Activated CD8-positive, alpha-beta memory T cell treated with anti-CD3 and anti-CD28 coated beads, Interleukin-2, amount 10 ng/mL, durations not matched to agents 7 days and 5 days (primary cell): ENCODE data around the gene SLC37A1. TPM values are rescaled to one million over a fixed set of nuclear protein-coding genes. Genes with fewer than 3 reads are reported as not detected.
"Not testable (repeated sequence)": the region's sequence is repeated elsewhere in the genome, so short reads cannot be mapped to it uniquely, and the experiment has no call there.

Source experiments
- ATAC-seq: fragments of 150-1000 bp; cut with Tn5 transposase; one replicate; pipeline ENCODE4 v1.10.0; 2021; ENCODE audit warnings: moderate library complexity
- CTCF ChIA-PET: fragments of 350-600 bp; sonication (Branson Sonifier 250); formaldehyde crosslinking; loops from one replicate; lab custom pipeline; 2021; ENCODE audit warnings: antibody characterized with exemption; lab: Charles Lee
- DNase-seq: peaks from one replicate; pipeline ENCODE4 v3.0.0-alpha.2; 2020
- H3K27ac Mint-ChIP-seq: one replicate; pipeline ENCODE4 v1.8.0; 2021; ENCODE audit warnings: mild to moderate bottlenecking, mixed read lengths
- H3K27me3 Mint-ChIP-seq: one replicate; pipeline ENCODE4 v1.8.0; 2021; ENCODE audit warnings: mixed read lengths
- H3K36me3 Mint-ChIP-seq: one replicate; pipeline ENCODE4 v1.8.0; 2021; ENCODE audit warnings: mild to moderate bottlenecking, mixed read lengths
- H3K4me1 Mint-ChIP-seq: one replicate; pipeline ENCODE4 v1.8.0; 2021; ENCODE audit warnings: mixed read lengths
- H3K4me3 Mint-ChIP-seq: one replicate; pipeline ENCODE4 v1.8.0; 2021; ENCODE audit warnings: mild to moderate bottlenecking, moderate library complexity, mixed read lengths
- H3K9me3 Mint-ChIP-seq: one replicate; pipeline ENCODE4 v1.8.0; 2022; ENCODE audit warnings: low read depth, mixed read lengths
- total RNA-seq, 2 experiments: library from RNA; stranded (reverse); gene quantifications; one replicate each; pipeline ENCODE4 v1.2.3, GENCODE V29; 2021

The SLC37A1 gene
- total RNA-seq = 10 to 100 TPM; 14.0 to 14.8 TPM

DNA sequence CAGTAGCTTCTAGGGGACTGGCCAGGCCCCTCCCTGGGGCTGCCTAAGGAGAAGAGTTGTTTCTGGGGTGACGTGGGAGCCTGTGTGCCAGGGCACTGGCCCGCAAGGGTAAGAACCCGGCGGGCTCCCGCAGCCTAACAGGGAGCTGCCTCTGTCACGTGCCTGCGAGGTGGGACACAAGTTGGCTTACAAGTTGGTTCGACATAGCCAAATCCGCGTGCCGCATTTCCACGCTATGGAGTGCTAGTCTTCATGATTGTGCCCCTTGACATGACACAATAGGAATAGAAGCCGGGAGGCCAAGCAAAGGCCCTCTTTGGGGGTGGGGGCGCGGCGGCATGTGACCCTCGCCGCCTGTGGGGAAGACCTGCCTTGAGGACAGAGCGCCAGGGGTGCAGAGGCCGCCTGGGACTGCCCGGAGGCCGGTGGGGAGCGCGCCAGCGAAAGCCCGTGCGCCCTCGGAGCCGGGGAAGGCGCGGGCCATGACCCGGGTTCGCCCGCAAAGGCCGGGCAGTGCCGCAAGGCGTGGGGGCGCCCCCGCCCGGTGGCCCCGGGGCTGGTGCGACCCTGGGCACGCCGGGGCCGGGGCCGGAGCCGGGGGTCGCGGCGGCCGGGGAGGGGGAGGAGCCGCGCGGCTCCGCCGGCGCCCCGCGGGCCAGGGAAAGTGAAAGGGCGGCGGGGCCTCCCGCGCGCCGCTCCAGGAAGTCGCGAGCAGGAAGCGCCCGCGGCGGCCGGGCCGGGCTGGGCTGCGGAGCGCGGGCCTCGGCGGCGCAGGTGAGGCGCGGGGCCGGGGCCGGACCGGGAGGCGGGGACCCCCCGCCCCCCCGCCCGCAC lies at the start of gene SLC37A1:
Gene SLC37A1, plus strand, starts transcription at position 702 of the 834 bp plus-strand sequence. CDS start 4,603 bp downstream, outside the sequence.
- Mint-ChIP-seq H3K4me3 (peak within 1 kb of the TSS; percentile 72), H3K27me3 (peaks cover 22% of the 10 kb centered on the region), H3K36me3 (peaks cover 1% of the 10 kb centered on the region), H3K27ac (peak within 1 kb of the TSS; percentile 69), H3K4me1 (peaks cover 17% of the 10 kb centered on the region), H3K9me3 (no peaks in the 10 kb centered on the region)
- ATAC-seq = peak; percentile 86
- DNase-seq = peak; percentile 53
- CTCF ChIA-PET = interaction anchor here (0.7 to 2.7 kb wide), 6 partner anchors 10 to 46 kb away, joined by 3 to 15 read pairs (median 6); no protein-coding TSS in a partner anchor

DNA sequence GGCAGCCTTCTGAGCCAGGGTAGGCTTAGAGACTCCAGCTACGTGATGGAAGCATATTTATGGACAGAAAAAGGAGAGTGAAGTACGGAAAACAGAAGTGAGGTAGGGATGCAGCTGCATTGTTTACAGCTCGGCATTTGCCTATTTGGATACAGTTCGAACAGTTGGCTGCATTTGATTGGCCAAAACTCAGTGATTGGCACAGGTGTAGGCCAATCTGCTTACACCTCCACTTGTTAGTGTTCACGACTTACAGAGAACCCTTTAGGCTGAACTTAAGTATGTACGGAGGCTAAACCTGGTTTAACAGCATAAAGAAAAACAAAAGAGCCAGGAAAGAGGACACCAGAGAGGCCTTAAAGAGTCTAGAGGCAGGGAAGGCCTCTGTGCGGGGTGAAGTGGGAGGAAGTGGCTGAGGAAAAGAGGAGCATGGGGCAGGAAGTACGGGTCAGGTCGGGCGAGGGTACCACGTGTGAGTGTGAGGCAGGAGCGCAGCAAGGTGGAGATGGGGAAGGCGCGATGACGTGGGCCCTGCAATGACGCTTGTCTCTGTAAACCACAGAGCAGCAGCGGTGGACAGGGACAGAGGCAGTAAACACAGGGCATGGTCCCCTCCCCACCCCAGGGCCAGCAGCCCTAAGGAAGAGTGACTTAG lies 49.7 kb upstream of the SLC37A1 start:
- Mint-ChIP-seq H3K9me3 (no peaks in the 10 kb centered on the region), H3K27ac (peak overlapping the region; percentile 77), H3K27me3 (peaks cover 4% of the 10 kb centered on the region), H3K36me3 (no peaks in the 10 kb centered on the region), H3K4me3 (peak overlapping the region; percentile 3), H3K4me1 (peaks cover 50% of the 10 kb centered on the region)
- DNase-seq (peak; percentile 84), ATAC-seq (peak; percentile 90)
- CTCF ChIA-PET = interaction anchor here (1.7 kb wide), 1 partner anchor 129 kb away, joined by 4 read pairs; no protein-coding TSS in a partner anchor

DNA sequence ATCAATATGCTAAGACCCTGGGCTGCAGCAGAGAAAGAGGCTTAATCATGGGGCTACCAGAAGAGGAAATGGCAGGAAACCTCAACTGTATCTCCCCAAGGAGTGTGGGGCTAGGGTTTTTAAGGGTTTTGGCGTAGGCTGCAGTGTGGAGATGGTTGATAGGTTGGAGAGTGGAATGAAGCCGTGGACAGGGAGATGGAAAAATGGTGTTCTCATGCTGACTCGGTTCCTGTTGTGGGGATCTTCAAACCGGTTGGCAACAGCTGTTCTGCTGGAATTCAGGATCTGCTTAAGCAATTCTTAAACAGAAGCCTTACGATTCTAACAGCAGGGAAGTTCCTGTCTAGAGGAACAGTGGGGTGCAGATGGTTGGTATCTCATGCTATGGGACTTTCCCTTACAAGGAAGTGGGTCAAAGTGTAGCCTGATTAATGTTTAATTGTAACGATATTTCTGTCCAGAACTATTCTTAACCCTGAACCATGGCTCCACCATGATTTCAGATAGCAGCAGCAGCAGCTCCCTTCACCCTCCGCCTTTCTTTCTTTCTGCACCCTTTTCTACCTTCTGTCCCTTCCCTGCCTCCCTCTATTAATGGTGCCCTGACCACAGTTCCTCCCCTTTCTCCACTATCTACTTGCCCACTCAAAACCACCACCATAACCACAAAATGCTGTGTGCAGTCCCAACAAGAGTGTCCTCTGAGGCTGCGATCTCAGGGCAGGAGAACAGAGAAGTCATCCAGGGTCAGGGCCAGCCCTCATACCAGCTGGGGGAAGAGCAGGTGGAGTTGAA lies 48.4 kb upstream of the SLC37A1 start:
- Mint-ChIP-seq H3K9me3 (no peaks in the 10 kb centered on the region), H3K4me1 (peaks cover 50% of the 10 kb centered on the region), H3K27ac (peak overlapping the region; percentile 30), H3K36me3 (no peaks in the 10 kb centered on the region), H3K27me3 (peaks cover 4% of the 10 kb centered on the region), H3K4me3 (no peak overlapping the region)
- DNase-seq (no peak), ATAC-seq (no peak)
- CTCF ChIA-PET = interaction anchor here (1.5 to 3.2 kb wide), 2 partner anchors 9 to 15 kb away, joined by 3 to 15 read pairs; no protein-coding TSS in a partner anchor

DNA sequence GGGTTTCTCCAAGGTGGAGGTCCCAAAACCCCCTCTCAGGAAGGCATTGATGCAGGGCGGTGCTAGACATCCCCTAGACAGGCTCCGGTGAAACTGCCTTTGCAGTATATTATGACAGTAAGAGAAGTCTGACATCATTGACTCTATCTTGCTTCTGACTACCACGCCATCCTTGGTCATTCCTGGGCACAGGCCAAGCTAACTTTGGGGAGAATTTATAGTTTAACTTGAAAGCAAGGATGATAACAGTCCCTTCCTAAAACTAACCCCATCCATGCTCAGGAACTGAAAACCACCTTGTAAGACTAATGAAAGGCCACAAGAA lies 47.9 kb upstream of the SLC37A1 start:
- H3K4me3 Mint-ChIP-seq = no peak overlapping the region

DNA sequence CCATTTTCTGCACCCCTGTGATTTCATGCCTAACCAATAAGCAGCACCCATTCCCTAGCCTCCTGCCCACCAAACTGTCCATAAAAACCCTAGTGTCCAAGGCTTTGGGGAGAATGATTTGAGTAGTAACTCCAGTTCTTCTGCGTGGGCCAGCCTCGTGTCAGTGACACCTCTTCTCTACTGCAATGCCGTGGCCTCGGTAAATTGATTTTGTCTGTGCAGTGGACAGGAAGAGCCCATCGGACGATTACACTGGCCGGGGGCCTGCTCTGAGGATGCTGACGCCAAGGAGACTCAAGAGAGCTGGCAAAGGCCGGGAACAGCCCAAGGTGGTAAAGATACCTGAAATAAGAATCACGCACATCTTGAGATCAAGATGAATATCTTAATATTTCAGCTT lies 47.0 kb upstream of the SLC37A1 start:
- peaks cover 43% of the 10 kb centered on the region for H3K4me1 Mint-ChIP-seq
- H3K36me3 Mint-ChIP-seq = no peaks in the 10 kb centered on the region
- DNase-seq = no peak
- H3K27me3 Mint-ChIP-seq = peaks cover 4% of the 10 kb centered on the region
- CTCF ChIA-PET = interaction anchor here (0.9 to 3.2 kb wide), 18 partner anchors 8 to 321 kb away, joined by 3 to 31 read pairs (median 4); partner anchors contain the start of genes RSPH1 and SLC37A1
- no peaks in the 10 kb centered on the region for H3K9me3 Mint-ChIP-seq
- H3K27ac Mint-ChIP-seq = no peak overlapping the region
- H3K4me3 Mint-ChIP-seq = no peak overlapping the region
- no peak for ATAC-seq

More for the DNA sequence above, 47.9 kb upstream of the SLC37A1 start:
- Mint-ChIP-seq H3K4me1 (peaks cover 48% of the 10 kb centered on the region), H3K27ac (no peak overlapping the region), H3K9me3 (no peaks in the 10 kb centered on the region), H3K36me3 (no peaks in the 10 kb centered on the region), H3K27me3 (peaks cover 4% of the 10 kb centered on the region)
- CTCF ChIA-PET = interaction anchor here (1.5 to 3.2 kb wide), 2 partner anchors 10 to 15 kb away, joined by 3 to 15 read pairs; no protein-coding TSS in a partner anchor
- no peak for DNase-seq
- no peak for ATAC-seq

DNA sequence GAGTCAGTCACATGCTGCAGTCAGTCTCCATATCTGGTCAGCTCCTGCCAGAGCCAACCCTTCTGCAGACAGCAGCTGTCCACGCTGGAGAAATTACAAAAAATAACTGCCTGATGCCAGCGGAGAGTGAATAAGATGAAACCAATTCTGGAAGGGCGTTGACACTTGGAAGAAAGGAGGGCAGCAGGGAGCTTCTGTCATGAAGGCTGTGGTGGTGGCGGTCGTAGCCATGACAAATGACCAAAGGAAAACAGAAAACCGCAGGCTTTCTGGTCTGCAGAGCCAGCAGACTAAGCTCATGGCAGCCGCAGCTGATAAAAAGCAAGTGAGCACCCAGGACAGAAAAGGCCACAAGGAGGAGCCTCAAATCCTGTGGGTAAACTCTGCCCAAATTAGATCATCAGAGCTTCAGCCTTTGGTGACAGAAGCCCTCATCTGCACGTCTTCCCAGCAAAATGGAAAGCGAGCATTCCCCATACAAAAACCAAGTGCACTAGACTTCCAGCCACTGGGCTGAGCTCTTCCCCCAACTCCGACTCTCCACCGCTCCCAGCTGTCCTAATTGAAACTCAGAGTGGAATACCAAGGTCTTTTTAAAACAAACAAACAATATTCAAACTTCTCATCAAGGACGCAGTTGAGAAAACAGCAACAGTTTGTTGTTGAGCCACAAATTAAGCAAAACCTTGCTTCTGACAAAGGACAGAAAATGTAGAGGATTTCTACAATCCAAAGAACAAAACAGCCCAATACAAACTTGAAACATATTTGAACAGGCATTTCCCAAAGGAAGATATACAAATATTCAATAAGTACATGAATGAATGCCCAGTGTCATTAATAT lies 46.3 kb upstream of the SLC37A1 start:
- CTCF ChIA-PET = interaction anchor here (0.7 to 3.2 kb wide), 20 partner anchors 9 to 322 kb away, joined by 3 to 31 read pairs (median 4); partner anchors contain the start of genes RSPH1 and SLC37A1
- H3K36me3 Mint-ChIP-seq = no peaks in the 10 kb centered on the region
- no peaks in the 10 kb centered on the region for H3K9me3 Mint-ChIP-seq
- H3K4me1 Mint-ChIP-seq = peaks cover 43% of the 10 kb centered on the region
- ATAC-seq (peak; percentile 28), DNase-seq (peak; percentile 66)
- no peak overlapping the region for H3K4me3 Mint-ChIP-seq
- peaks cover 4% of the 10 kb centered on the region for H3K27me3 Mint-ChIP-seq
- no peak overlapping the region for H3K27ac Mint-ChIP-seq

DNA sequence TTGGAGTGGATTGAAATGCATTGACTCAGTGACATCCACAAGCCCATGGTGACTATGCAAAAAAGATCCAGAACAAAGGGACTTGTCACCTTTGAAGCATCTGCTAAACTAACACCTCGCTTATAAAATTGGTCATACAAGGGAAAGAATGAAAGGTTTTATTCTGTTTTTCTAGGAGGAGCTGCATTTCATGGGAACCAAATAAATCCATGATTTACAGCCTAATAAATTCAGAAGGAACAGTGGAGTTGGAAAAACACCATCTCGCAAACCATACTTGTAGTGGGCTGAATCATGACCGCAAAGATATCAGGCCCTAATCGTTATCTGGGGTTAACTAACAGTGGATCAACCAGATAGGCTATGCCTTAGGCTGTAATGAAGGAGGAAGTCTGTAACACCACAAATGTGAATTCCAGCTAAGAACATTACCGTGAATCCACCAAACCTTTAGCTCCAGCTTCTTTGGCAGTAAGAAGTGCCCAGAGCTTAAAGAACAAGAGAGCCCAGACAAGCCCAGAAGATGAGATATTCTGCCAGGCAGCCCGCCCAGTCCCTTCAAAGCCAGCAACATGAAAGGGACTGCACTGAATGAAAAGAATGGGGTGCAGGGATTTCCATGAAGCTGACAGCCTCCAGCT lies 45.0 kb upstream of the SLC37A1 start:
- H3K9me3 Mint-ChIP-seq = no peaks in the 10 kb centered on the region
- H3K27ac Mint-ChIP-seq = no peak overlapping the region
- peaks cover 37% of the 10 kb centered on the region for H3K4me1 Mint-ChIP-seq
- CTCF ChIA-PET = interaction anchor here (0.8 to 3.2 kb wide), 4 partner anchors 18 to 360 kb away, joined by 3 to 31 read pairs (median 9); no protein-coding TSS in a partner anchor
- no peak for ATAC-seq
- no peak for DNase-seq
- H3K4me3 Mint-ChIP-seq = no peak overlapping the region
- no peaks in the 10 kb centered on the region for H3K36me3 Mint-ChIP-seq
- peaks cover 6% of the 10 kb centered on the region for H3K27me3 Mint-ChIP-seq

DNA sequence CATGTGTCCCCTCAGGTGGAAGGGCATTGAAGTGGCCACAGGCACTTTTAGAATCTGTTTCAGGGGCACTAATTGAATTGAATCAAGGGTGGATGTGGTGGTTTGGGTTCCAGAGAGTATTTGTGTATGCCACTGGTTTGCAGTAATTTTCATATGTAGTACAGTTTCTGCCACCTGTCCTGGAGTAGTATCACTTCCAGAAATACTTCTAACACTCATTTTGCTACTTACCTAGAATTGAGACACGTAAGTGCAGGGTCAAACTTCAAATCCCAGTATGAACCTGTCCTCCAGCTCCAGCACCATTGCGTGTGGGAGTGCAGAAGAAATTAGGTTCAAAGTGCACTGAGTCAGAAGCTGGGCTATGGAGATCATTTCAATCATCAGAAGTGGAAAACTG lies 44.4 kb upstream of the SLC37A1 start:
- ATAC-seq (no peak), DNase-seq (peak; percentile 33)
- Mint-ChIP-seq H3K4me1 (peaks cover 31% of the 10 kb centered on the region), H3K27ac (no peak overlapping the region), H3K4me3 (no peak overlapping the region), H3K36me3 (no peaks in the 10 kb centered on the region), H3K27me3 (peaks cover 6% of the 10 kb centered on the region), H3K9me3 (no peaks in the 10 kb centered on the region)
- CTCF ChIA-PET = interaction anchor here (1.2 to 3.0 kb wide), 2 partner anchors 69 to 359 kb away, joined by 3 to 31 read pairs; no protein-coding TSS in a partner anchor

DNA sequence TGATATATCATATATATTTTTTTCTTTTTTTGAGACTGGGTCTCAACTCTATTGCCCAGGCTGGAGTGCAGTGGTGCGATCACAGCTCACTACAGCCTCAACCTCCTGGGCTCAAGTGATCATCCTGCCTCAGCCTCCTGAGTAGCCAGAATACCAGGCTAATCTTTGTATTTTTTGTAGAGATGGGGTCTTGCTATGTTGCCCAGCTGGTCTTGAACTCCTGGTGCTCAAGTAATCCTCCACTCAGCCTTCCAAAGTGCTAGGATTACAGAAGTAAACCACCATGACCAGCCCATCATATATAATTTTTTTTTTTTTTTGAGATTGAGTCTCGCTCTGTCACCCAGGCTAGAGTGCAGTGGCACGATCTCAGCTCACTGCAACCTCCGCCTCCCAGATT lies 43.9 kb upstream of the SLC37A1 start:
- DNase-seq, H3K27ac Mint-ChIP-seq, ATAC-seq, H3K9me3 Mint-ChIP-seq, H3K27me3 Mint-ChIP-seq, CTCF ChIA-PET, H3K36me3 Mint-ChIP-seq, H3K4me3 Mint-ChIP-seq: not testable (repeated sequence)
- H3K4me1 Mint-ChIP-seq = peaks cover 27% of the 10 kb centered on the region

DNA sequence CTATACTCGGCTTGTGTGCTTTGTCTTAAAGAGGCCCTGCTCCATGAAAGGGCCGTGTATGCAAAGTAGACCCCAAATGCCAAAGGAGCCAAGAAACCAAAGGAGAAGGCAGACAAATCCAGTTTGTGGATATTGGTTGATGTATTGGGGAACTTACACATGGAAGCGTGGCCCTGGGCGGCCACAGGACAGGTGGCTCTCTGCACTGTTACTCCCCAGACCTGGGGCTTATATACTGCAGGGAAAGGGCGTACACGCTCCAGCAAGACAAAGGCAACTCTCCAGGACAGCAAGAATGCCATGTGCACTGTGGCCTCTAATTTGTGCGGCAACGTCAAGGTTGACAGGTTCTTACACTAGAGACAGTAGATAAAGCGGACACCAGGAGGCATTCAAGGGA lies 42.4 kb upstream of the SLC37A1 start:
- Mint-ChIP-seq H3K36me3 (no peaks in the 10 kb centered on the region), H3K9me3 (no peaks in the 10 kb centered on the region), H3K27ac (no peak overlapping the region), H3K27me3 (peaks cover 8% of the 10 kb centered on the region), H3K4me1 (peaks cover 14% of the 10 kb centered on the region), H3K4me3 (no peak overlapping the region)
- DNase-seq (peak; percentile 32), ATAC-seq (no peak)
- CTCF ChIA-PET = no interaction called here

DNA sequence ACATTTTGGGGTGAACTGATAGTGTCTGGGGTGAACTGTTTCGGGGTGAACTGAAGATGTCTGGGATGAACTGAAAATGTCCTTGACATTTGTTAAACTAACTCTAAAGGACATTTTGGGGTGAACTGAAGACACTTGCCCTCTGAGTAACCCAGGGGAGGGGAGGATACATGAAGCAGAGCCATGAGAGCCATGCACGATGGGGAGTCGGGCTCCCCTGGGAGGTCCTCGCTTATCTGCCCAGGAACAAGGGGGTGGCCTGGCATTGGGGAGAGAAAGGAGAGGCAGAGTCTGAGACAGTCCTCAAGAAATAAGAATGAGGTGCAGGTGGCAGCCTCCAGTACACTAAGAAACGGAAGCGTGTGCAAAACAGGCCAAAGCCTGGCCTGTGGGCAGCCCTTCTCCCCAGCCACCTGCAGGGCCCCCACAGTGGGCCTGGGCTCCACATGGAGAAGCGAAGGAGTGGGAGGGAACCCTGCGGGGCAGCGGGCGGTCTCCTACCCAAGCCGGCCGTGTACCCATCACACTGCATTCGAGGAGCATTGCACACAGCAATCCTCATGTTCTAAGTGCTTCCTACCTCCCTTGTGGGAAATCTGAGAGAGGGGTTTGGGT lies 41.8 kb upstream of the SLC37A1 start:
- ATAC-seq (no peak), DNase-seq (peak; percentile 23)
- no peaks in the 10 kb centered on the region for H3K9me3 Mint-ChIP-seq
- no peaks in the 10 kb centered on the region for H3K36me3 Mint-ChIP-seq
- H3K4me1 Mint-ChIP-seq = peaks cover 11% of the 10 kb centered on the region
- CTCF ChIA-PET = no interaction called here
- no peak overlapping the region for H3K4me3 Mint-ChIP-seq
- H3K27me3 Mint-ChIP-seq = peaks cover 10% of the 10 kb centered on the region
- no peak overlapping the region for H3K27ac Mint-ChIP-seq
